ENCODE results near the gene CTBP2.

The CTBP2 gene

GRCh38 chr10:125158601-125159485 is 1.5 kb downstream of the CTBP2 start:
- Mint-ChIP-seq H3K4me3 (peak overlapping the region; percentile 96 to 99 (median 96)), H3K36me3 (ENCODE audit: low read depth) (no peaks in the 10 kb centered on the region), H3K4me1 (peaks cover 48% of the 10 kb centered on the region), H3K27ac (peak overlapping the region; percentile 97), H3K27me3 (ENCODE audit: low read depth) (no peaks in the 10 kb centered on the region), H3K9me3 (no peaks in the 10 kb centered on the region)
- TF ChIP-seq CTCF (IDR thresholded peaks at IDR 0.05; ENCODE audit: unreplicated experiment in 3 of 3) = peak in 1 of 3 experiments; percentile 7

DNA sequence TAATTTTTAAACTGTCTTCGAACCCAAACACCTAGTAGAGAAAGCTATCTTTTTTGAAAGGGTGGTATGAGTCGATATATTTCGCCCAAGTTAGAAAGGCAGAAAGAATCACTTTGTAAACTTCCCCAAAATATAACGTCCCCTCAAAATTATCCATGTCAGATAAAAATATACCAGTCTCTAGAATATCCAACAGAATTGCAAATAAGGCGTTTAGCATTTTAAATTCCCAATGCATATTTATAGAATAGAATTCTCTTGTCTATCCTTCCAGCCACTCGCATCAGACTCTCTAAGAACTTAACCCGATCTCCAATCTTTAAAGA is 2.1 kb downstream of the CTBP2 start:
- Mint-ChIP-seq H3K36me3 (ENCODE audit: low read depth) (no peaks in the 10 kb centered on the region), H3K9me3 (no peaks in the 10 kb centered on the region), H3K4me3 (peak overlapping the region; percentile 96 to 99 (median 96)), H3K27me3 (ENCODE audit: low read depth) (no peaks in the 10 kb centered on the region), H3K27ac (peak overlapping the region; percentile 97), H3K4me1 (peaks cover 54% of the 10 kb centered on the region)
- TF ChIP-seq CTCF (IDR thresholded peaks at IDR 0.05; ENCODE audit: unreplicated experiment in 3 of 3) = no peak

GRCh38 chr10:125157505-125157904 is 2.9 kb downstream of the CTBP2 start:
- H3K27ac Mint-ChIP-seq = peak overlapping the region; percentile 88 to 97 (median 97)
- H3K36me3 Mint-ChIP-seq (ENCODE audit: low read depth) = peaks cover under 1% of the 10 kb centered on the region
- H3K4me1 Mint-ChIP-seq = peaks cover 62% of the 10 kb centered on the region
- peak overlapping the region; percentile 96 to 99 (median 96) for H3K4me3 Mint-ChIP-seq
- H3K9me3 Mint-ChIP-seq = no peaks in the 10 kb centered on the region
- H3K27me3 Mint-ChIP-seq (ENCODE audit: low read depth) = no peaks in the 10 kb centered on the region
- no peak for TF ChIP-seq CTCF (IDR thresholded peaks at IDR 0.05; ENCODE audit: unreplicated experiment in 3 of 3)

DNA sequence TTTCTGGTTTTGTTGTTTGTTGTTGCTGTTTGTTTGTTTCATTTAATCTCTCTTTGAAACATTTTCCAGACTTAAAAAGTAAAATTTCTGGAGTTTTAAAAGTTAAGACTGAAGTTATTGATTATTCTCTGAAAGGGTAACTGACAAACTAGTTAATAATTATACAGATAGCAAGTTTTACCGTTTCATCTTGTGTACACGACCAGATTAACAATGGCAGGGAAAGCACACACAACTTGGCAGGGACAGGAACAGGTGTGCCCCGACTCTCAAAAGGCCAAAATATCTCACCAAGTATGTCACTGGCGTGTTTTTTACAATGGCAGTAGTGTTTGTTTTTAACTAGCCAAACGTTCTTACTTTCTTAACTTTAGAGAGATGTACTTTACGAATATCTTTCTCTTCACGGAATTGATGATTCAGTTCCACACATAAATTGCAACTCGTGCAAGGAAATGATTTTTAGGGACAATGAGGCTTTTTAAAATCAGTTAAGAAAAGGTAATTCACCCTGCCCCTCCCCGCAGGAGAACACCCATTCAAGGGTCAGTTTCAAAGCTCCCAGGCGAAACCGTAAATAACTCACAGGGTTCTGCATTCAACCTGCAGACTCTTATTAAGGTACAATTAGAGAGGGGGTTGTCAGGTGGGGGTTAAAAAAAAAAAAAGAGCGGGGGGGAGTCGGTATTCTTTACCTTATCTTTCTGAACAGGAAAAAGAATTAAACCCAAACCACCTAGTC is 3.5 kb downstream of the CTBP2 start:
- no peak for TF ChIP-seq CTCF (IDR thresholded peaks at IDR 0.05; ENCODE audit: unreplicated experiment in 3 of 3)
- H3K4me1 Mint-ChIP-seq = peaks cover 66% of the 10 kb centered on the region
- H3K4me3 Mint-ChIP-seq = peak overlapping the region; percentile 96 to 99 (median 96)
- H3K36me3 Mint-ChIP-seq (ENCODE audit: low read depth) = peaks cover 3% of the 10 kb centered on the region
- H3K9me3 Mint-ChIP-seq = no peaks in the 10 kb centered on the region
- no peaks in the 10 kb centered on the region for H3K27me3 Mint-ChIP-seq (ENCODE audit: low read depth)
- H3K27ac Mint-ChIP-seq = peak overlapping the region; percentile 88 to 97 (median 97)

DNA sequence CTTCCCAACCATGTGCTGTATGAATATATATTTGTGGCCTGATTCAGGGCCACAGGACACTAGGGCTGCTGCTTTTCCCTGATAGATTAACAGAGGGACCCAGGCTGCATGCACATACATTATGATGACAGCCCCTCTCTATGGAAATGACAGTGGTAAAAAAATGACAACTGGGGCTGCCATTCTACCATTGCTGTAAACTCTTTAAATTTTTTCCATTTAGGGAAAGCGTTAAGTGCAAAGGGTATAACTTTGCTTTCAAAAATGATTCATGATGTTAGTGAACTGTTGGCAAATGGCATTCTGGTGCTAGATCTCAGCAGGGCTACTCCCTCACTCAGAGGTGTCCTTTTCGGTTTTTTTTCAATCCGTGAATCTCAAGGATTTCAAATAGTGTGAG is 4.2 kb downstream of the CTBP2 start:
- H3K27ac Mint-ChIP-seq = peak overlapping the region; percentile 88 to 97 (median 97)
- TF ChIP-seq CTCF (IDR thresholded peaks at IDR 0.05; ENCODE audit: unreplicated experiment in 3 of 3) = no peak
- H3K4me3 Mint-ChIP-seq = peak overlapping the region; percentile 96 to 99 (median 96)
- peaks cover 3% of the 10 kb centered on the region for H3K36me3 Mint-ChIP-seq (ENCODE audit: low read depth)
- peaks cover 68% of the 10 kb centered on the region for H3K4me1 Mint-ChIP-seq
- H3K9me3 Mint-ChIP-seq = no peaks in the 10 kb centered on the region
- H3K27me3 Mint-ChIP-seq (ENCODE audit: low read depth) = no peaks in the 10 kb centered on the region
